K562 (cell line): ENCODE data around the gene KIFC3. TPM values are rescaled to one million over a fixed set of nuclear protein-coding genes. Genes with fewer than 3 reads are reported as not detected.

ENCODE experiments used
- ADNP ChIP-seq: fragments of 200-800 bp; sonication (Bioruptor generic); IDR thresholded peaks from 2 replicates; pipeline ENCODE4 v1.6.1; 2016; ENCODE audit warnings: missing genetic modification characterization, missing compliant biosample characterization
- BMI1 ChIP-seq: fragments of 150-350 bp; IDR thresholded peaks from 2 replicates; pipeline ENCODE4 v1.6.1; 2014; ENCODE audit warnings: low read length
- BRCA1 ChIP-seq, 2 experiments: fragments of 450-650 bp in 1 of 2; sonication (generic) in 1 of 2; formaldehyde crosslinking in 1 of 2; IDR thresholded peaks; 2 replicates each; pipeline versions ENCODE4 v1.5.0 to v1.6.1; 2017 to 2020; ENCODE audit warnings: mild to moderate bottlenecking in 1 of 2, missing genetic modification reagents in 1 of 2
- CBX3 ChIP-seq, 2 experiments: IDR thresholded peaks; 1 replicate in 1 of 2; 2 replicates in 1 of 2; pipeline ENCODE4 v1.6.1; 2012; ENCODE audit warnings: inconsistent platforms in 2 of 2, low read length in 2 of 2, borderline replicate concordance in 1 of 2, control low read depth in 1 of 2
- ETV6 ChIP-seq, 3 experiments: fragments of 150-350 bp in 1 of 3; sonication (generic) in 1 of 3; formaldehyde crosslinking in 1 of 3; IDR thresholded peaks; 2 replicates each; pipeline versions ENCODE4 v1.6.1 to v1.8.0; 2014 to 2022; ENCODE audit warnings: borderline replicate concordance in 2 of 3, low read depth in 2 of 3, antibody characterized with exemption in 1 of 3, low read length in 1 of 3, mild to moderate bottlenecking in 1 of 3, missing genetic modification reagents in 1 of 3
- GABPB2 ChIP-seq: fragments of 250-450 bp; sonication (Bioruptor Pico); conservative IDR thresholded peaks from 2 replicates; pipeline ENCODE4 v1.5.1; 2021; ENCODE audit warnings: mild to moderate bottlenecking
- KDM4B ChIP-seq, 2 experiments: fragments of 450-650 bp in 1 of 2; sonication (generic) in 1 of 2; IDR thresholded peaks; 2 replicates each; pipeline ENCODE4 v1.6.1; 2016 to 2017; ENCODE audit warnings: borderline replicate concordance in 2 of 2, antibody characterized with exemption in 1 of 2, low read depth in 1 of 2, mild to moderate bottlenecking in 1 of 2
- NFRKB ChIP-seq: fragments of 450-650 bp; IDR thresholded peaks from 2 replicates; pipeline ENCODE4 v1.6.1; 2016; ENCODE audit warnings: low read depth
- SRSF3 ChIP-seq: fragments of 200-400 bp; formaldehyde crosslinking; IDR thresholded peaks from 2 replicates; pipeline ENCODE4 v1.6.1; 2016; ENCODE audit warnings: mild to moderate bottlenecking, low read length, moderate library complexity; ENCODE audit not compliant: insufficient read depth
- STAG1 ChIP-seq: sonication (generic); formaldehyde crosslinking; IDR thresholded peaks from 2 replicates; pipeline ENCODE4 v1.5.0; 2020; ENCODE audit warnings: missing genetic modification reagents, borderline replicate concordance
- TRIM28 ChIP-seq: fragments of 450-650 bp; IDR thresholded peaks from 2 replicates; pipeline ENCODE4 v1.6.1; 2017
- VEZF1 ChIP-seq: fragments of 200-800 bp; sonication (Bioruptor generic); IDR thresholded peaks from 2 replicates; pipeline ENCODE4 v1.6.1; 2017; ENCODE audit warnings: missing genetic modification characterization, missing compliant biosample characterization
- ZBTB33 ChIP-seq: sonication (generic); formaldehyde crosslinking; IDR thresholded peaks from 2 replicates; pipeline ENCODE4 v1.8.1; 2023; ENCODE audit warnings: mild to moderate bottlenecking, missing genetic modification reagents
- ZBTB7A ChIP-seq: IDR thresholded peaks from 2 replicates; pipeline ENCODE4 v1.6.1; 2011; ENCODE audit warnings: low read depth, mild to moderate bottlenecking, low read length, moderate library complexity, borderline replicate concordance; ENCODE audit not compliant: control insufficient read depth
- ZNF224 ChIP-seq: sonication (generic); formaldehyde crosslinking; IDR thresholded peaks from 2 replicates; pipeline ENCODE4 v1.8.0; 2022; ENCODE audit warnings: mild to moderate bottlenecking, missing genetic modification reagents
- ZNF274 ChIP-seq: IDR thresholded peaks from 2 replicates; pipeline ENCODE4 v1.6.1; 2011; ENCODE audit warnings: low read depth, mild to moderate bottlenecking, low read length, moderate library complexity, borderline replicate concordance
- ZNF280B ChIP-seq: fragments of 250-450 bp; sonication (Bioruptor Pico); IDR thresholded peaks from 2 replicates; pipeline ENCODE4 v1.5.1; 2021; ENCODE audit warnings: mild to moderate bottlenecking
- ZNF384 ChIP-seq: IDR thresholded peaks from 2 replicates; pipeline ENCODE4 v1.6.1; 2012; ENCODE audit warnings: low read depth, low read length, improper control_type of control experiment
- polyA plus RNA-seq, 8 experiments: library from polyadenylated mRNA; depleted of rRNA in 4 of 8; stranded (reverse) in 5 of 8; unstranded in 3 of 8; fragments of >200 nt; fragmentation: Nextera tagmentation in 2 of 8; fragmentation: Illumina TruSeq in 1 of 8; extraction: Ambion mirVana in 2 of 8; extraction: Trizol in 1 of 8; gene quantifications; 2 replicates each; pipeline versions ENCODE4 v1.2.1 to v1.2.3, GENCODE V29; 2011 to 2014; ENCODE audit warnings: inconsistent platforms in 1 of 8, missing spikeins in 1 of 8
- total RNA-seq, 7 experiments: library from RNA; depleted of rRNA in 6 of 7; stranded (reverse); fragments of >200 nt in 6 of 7; fragmentation: Illumina TruSeq in 2 of 7; extraction: Trizol in 2 of 7; gene quantifications; 2 replicates each; pipeline versions ENCODE4 v1.2.1 to v1.2.3, GENCODE V29; 2011 to 2021; ENCODE audit warnings: low replicate concordance in 1 of 7
- TF ChIP-seq, protein P1 (sequence below): IDR thresholded peaks from 2 replicates; pipeline ENCODE4 v1.6.1; 2011; ENCODE audit warnings: borderline replicate concordance, low read depth, mild to moderate bottlenecking, moderate library complexity, low read length; ENCODE audit not compliant: insufficient read depth, poor library complexity, severe bottlenecking
- TF ChIP-seq, protein P2 (sequence below): fragments of 250-450 bp; sonication (Bioruptor Pico); IDR thresholded peaks from 2 replicates; pipeline ENCODE4 v1.9.0; 2021; ENCODE audit warnings: mild to moderate bottlenecking

Gene KIFC3
- total and polyA plus RNA-seq, 9 of the 15 experiments (the other 6 are each of a cell fraction or from before 2014, with no cell fraction given), result 0.23 to 105 (median 26.2) TPM

GRCh38 chr16:57720142-57720575 lies 82.1 kb downstream of the KIFC3 start (continued):
- TF ChIP-seq ZBTB33 (CRISPR knock-in tag), result no peak; the same call in 1 of the 2 replicates
- no peak for TF ChIP-seq GABPB2 (CRISPR knock-in tag)
- TF ChIP-seq BRCA1 (IDR thresholded peaks at IDR 0.05), result no peak
- TF ChIP-seq BRCA1 (CRISPR knock-in tag; IDR thresholded peaks at IDR 0.05), result no peak
- TF ChIP-seq, protein P1, sequence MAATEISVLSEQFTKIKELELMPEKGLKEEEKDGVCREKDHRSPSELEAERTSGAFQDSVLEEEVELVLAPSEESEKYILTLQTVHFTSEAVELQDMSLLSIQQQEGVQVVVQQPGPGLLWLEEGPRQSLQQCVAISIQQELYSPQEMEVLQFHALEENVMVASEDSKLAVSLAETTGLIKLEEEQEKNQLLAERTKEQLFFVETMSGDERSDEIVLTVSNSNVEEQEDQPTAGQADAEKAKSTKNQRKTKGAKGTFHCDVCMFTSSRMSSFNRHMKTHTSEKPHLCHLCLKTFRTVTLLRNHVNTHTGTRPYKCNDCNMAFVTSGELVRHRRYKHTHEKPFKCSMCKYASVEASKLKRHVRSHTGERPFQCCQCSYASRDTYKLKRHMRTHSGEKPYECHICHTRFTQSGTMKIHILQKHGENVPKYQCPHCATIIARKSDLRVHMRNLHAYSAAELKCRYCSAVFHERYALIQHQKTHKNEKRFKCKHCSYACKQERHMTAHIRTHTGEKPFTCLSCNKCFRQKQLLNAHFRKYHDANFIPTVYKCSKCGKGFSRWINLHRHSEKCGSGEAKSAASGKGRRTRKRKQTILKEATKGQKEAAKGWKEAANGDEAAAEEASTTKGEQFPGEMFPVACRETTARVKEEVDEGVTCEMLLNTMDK, result peak; percentile 87
- no peak for TF ChIP-seq BMI1
- TF ChIP-seq TRIM28, result no peak
- TF ChIP-seq ZNF384, result no peak
- no peak for TF ChIP-seq ETV6 (IDR thresholded peaks at IDR 0.05; ENCODE audit: borderline replicate concordance in 1 of 2, low read depth in 2 of 2, low read length in 1 of 2)
- TF ChIP-seq ETV6 (CRISPR knock-in tag; IDR thresholded peaks at IDR 0.05; ENCODE audit: borderline replicate concordance), result no peak
- no peak for TF ChIP-seq ZNF280B (CRISPR knock-in tag)
- TF ChIP-seq SRSF3, result no peak
- no peak for TF ChIP-seq KDM4B (IDR thresholded peaks at IDR 0.05; ENCODE audit: borderline replicate concordance in 2 of 2, low read depth in 1 of 2)
- no peak for TF ChIP-seq ZNF274
- TF ChIP-seq ZBTB7A, result no peak
- no peak for TF ChIP-seq ADNP
- no peak for TF ChIP-seq NFRKB
- TF ChIP-seq CBX3 (IDR thresholded peaks at IDR 0.05; ENCODE audit: borderline replicate concordance in 1 of 2, low read length in 2 of 2), result no peak
- peak; percentile 40; the same call in 1 of the 2 replicates for TF ChIP-seq STAG1 (CRISPR knock-in tag)
- TF ChIP-seq, protein P2, sequence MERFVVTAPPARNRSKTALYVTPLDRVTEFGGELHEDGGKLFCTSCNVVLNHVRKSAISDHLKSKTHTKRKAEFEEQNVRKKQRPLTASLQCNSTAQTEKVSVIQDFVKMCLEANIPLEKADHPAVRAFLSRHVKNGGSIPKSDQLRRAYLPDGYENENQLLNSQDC (CRISPR knock-in tag), result no peak
- TF ChIP-seq ZNF224, result no peak
- TF ChIP-seq VEZF1 (CRISPR knock-in tag), result no peak
